ENCODE data around the gene ATOH8.

- TF ChIP-seq CTCF (IDR thresholded peaks at IDR 0.05) (no peak), POLR2A (IDR thresholded peaks at IDR 0.05) (no peak)
Measured at GRCh38 chr2:85769236-85769982, 15.6 kb downstream of the ATOH8 start.
